AG20443 (cell line): ENCODE data around the gene SEC16A.
"Not testable (repeated sequence)": the region's sequence is repeated elsewhere in the genome, so short reads cannot be mapped to it uniquely, and the experiment has no call there.

Experiments
- DNase-seq: peaks from one replicate; pipeline ENCODE4 v3.0.0; 2012; ENCODE audit warnings: low spot score, mixed read lengths

SEC16A gene

DNA sequence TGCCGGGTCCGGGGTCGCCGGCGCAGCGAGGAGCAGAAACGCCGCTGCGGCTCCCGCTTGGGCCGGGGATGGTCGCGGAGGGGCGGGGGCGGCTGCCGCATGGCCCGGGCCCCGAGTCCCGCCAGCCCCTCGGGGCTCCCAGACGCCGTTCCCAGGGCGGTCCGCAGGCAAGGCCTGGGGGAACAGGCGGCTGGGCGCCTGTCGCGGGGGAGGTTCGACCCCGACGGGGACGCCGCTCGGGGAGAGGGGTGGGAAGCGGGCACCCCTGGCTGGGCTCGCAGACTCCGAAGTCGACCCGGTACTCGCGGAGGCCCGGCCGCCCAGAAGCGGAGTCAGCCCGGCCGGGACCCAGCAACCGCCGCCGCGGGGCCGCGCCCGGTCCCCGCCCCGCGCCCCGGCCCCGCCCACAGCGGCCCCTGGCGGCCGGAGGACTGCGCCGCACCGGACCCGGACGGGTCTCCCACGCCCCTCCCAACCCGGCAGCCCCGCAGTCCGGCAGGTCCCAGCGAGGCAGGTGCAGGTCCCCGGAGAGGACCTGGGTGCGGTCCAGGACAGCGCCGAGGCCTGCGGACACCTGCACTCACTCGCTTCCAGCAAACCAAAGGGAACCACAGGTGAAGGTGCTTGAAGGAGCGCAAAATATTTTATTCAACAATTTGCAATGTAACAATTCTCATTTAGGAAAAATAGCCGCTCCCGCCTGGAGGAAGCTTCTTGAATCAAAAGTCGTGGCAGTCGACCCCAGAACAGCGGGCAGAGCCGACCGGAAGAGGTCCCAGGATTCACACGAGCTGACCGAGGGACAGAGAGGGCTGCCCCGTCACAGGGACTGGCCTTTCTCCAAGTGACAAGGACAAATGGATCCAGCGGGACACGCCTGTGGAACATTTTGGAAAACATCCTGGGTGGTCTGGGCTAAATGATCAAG, 43.1 kb downstream of the SEC16A start, which contains the start of gene INPP5E:
Gene INPP5E, minus strand, starts transcription at position 365 of the 928 bp plus-strand sequence. CDS start 426 bp downstream, outside the sequence.
- peak; percentile 98 for DNase-seq

DNA sequence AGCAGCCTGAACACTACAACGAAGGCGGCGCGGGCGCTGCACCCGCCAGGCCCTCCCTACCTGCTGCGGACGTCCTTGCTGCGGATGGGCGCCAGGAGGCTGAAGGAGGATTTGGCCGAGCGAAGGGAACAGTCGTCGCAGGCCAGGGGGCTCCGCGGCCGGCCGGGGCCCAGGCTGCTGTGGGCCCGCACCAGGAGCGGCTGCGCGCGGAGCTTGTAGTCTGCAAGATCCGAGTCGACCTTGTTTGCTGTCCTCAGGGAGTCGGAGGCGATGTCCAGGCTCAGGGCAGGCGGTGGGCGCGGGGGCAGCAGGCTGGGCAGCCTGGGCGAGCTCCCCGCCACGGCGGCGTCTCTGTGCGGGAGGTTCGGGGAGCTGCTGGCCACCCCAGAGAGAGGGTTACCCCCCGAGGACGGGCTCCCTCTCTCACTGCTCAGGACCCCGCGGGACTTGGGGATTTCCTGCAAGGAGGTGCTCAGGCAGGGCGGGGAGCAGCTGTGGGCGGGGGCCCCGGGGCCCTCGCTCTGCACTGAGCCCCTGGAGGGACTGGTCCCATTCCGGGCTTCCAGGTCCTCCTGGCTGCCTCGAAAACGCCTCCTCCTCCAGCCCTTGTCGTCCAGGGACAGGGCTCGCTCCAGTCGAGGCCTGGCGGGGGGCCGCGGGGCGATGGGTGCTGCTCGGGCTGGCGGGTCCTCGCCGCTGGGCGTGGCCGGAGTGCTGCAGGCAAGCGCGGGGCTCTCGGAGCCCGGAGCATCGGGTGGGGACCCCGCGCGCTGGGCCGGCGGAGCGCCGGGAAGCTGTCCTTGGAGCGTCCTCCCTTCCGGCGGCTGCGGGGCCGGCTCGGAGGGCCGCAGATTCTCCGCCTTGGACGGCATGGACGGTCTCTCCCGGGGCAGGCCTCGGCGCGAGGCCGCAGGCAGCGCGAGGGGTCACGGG, 44.0 kb downstream of the SEC16A start:
- peak; percentile 63 for DNase-seq

GRCh38 chr9:136437839-136438547, 44.8 kb downstream of the SEC16A start:
- no peak for DNase-seq

GRCh38 chr9:136437430-136437829, 45.4 kb downstream of the SEC16A start:
- peak; percentile 70 for DNase-seq

DNA sequence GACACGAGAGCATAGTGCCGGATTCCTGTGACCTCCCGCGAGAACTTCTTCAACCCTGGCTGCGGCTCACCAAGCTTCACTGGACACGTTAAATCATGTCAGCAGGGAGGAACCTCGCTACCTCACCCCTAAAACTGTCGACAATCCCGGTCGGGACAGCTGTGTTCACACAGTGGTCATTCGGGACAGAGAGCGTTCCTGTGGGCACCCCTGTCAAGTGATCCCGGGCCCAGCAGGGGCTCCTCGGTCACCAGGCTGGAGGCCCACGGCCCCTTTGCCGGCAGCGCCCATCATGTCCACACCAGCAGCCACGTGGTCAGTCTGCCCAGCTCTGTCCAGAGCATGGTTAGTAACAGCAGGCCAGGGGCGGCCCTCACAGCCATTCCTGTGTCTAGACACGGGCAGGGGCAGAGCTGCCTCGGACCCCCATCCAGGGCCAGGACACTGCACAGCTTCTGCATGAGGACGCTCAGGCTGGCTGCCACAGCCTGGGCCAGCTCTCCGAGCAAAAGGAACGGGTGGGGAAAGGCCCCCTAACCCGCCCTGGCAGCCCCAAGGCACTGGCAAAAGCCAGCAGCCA, 46.7 kb downstream of the SEC16A start:
- no peak for DNase-seq

DNA sequence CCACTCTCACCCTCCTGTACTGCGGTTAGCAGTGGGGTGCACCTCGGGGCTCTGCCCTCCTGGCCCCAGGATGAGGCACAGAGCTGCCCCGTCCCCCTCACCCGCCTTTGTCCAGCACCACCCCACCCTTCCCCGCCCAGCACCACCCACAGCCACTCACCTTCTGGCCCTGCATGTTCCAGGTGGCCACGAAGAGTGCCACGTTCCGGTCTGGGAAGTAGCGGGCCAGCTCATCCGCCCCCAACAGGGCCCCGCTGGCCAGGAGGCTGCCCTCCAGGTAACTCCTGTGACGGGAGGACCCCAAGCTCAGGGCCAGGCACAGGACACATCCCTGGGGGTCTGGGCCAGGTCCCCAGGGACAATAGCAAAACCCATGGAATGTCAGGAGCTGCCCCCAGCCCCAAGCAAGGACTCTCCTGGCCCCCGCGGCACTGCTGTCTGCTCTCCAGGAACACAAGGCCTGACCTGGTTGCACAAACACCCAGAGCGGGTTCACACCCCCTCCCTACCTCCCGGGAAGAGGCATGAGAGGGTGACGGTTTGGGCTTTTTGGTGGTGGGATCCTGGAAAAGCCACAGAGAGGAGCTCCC, 48.2 kb downstream of the SEC16A start:
- no peak for DNase-seq

DNA sequence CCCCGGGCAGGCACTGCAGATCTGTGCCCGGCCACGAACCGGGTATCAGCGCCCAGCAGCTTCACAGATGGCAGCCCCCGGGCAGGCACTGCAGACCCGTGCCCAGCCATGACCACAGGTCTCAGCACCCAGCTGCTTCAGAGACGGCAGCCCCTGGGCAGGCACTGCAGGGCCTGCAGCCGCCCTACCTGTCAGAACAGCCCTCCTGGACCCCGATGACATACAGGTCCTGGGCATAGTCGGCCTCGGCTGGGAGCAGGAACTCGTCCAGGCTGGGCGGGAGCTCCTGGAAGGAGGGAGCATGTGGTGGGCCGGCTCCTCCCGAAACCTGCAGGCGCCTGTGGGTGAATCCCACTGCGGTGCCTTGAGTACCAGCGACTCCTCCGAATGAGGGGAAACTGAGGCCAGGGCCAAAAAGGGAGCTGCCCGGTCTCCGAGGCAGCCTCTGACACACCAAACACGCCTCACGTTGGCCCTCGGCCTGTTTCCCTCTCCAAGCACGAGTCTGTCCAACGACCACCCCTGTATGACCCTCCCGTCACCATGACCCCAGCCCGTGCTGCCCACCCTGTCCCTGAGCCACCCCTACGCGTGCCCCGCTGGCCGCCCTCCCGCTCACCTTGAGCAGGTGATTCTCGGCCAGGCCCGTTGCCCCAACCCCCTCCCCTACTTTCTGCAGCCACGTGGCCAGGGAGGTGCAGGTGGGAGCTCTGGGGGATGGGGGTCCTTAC, 48.8 kb downstream of the SEC16A start:
- no peak for DNase-seq

DNA sequence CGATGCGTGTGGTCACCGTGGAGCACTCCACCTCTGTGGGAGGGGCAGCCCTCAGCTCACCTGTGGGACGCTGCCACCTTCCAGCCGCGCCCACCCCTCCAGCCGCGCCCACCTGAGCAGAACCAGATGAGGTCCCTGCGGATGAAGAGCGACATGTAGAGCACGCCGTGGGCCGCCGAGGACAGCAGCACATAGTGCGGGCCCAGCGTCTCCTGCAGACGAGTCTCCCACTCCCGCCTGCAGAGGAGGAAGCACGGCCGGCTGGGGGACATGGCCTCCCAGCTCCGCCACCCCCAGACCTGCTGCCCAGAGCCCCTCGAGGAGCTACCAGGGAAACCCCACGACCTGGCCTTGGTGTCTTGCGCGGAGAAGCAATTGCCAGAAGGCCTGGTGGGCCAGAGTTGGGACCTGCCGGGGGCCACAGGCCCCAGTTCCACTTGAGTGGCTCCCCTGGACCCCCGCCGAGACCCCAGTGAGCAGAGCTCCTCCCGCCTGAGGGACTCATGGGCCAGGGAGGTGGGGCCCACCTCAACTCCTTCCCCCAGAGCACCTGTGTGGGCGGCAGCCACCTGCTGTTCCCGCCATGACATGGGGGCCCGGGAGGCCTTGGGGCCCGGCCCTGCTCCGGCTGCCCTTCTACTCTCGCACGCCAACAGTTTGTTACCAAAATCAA, 49.7 kb downstream of the SEC16A start:
- no peak for DNase-seq

DNA sequence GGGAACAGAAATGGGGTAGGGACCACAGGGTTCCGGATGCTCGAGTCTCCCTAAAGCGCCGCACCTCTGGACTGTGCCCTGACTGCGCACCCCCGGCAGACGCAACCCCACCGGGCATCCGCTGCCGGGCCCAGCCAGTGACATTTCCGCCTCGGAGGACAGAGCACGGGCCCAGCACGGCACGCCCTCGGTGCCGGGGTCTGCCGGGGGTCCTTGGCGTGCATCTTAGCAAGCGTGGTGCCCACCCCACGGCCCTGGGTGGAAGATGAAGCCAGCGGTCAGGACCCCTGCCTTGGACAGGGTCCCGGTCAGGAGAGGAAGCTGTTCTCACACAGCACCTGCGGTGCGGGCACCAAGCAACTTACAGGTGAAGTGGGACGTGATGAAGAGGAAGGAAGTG, 50.2 kb downstream of the SEC16A start:
- DNase-seq = no peak

DNA sequence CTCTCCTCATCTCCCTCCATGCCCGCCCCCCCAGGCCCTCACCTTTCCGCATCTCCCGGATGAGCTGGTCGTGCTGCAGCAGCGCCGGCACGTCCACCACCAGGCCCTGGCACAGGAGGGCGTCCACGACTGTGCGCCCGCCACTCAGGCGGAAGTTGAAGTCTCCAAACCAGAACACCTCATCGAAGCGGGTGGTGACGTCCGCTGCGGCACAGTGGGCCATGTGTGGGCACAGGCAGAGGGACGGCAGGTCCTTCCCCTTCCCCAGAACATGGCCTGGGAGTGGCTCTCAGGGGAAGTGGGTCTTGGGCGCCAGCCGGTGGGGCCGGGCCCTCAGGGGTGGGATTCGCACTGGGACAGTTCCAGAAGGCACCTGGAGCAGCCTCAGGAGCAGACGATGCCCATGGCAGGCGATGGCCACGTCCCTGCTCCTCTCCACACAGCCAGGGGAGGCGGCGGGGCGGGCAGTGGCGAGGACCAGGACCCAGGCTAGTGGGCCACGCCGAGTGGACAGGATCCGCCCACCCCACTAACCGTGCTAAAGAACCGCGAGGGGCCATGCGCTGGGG, 51.0 kb downstream of the SEC16A start:
- no peak for DNase-seq

- no peak for DNase-seq
Measured at GRCh38 chr9:136430588-136431234, 52.1 kb downstream of the SEC16A start.

- DNase-seq = no peak
Measured at GRCh38 chr9:136429683-136430491, 53.0 kb downstream of the SEC16A start.

GRCh38 chr9:136429075-136429628, 53.7 kb downstream of the SEC16A start:
- DNase-seq = no peak

GRCh38 chr9:136426787-136427186, 56.1 kb downstream of the SEC16A start:
- no peak for DNase-seq

DNA sequence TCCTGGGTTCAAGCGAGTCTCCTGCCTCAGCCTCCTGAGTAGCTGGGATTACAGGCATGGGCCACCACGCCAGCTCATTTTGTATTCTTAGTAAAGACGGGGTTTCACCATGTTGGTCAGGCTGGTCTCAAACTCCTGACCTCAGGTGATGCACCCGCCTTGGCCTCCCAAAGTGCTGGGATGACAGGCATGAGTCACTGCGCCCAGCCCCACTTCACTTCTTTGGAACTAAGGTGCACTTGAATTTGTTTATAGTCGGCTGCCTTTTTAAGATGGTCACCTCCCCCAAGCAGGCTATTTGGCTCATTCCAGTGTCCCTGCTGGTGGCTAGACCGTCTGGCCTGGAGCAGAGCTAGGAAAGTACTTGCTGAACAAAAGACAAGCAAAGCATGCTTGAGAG, 57.5 kb downstream of the SEC16A start:
- DNase-seq = not testable (repeated sequence)

DNA sequence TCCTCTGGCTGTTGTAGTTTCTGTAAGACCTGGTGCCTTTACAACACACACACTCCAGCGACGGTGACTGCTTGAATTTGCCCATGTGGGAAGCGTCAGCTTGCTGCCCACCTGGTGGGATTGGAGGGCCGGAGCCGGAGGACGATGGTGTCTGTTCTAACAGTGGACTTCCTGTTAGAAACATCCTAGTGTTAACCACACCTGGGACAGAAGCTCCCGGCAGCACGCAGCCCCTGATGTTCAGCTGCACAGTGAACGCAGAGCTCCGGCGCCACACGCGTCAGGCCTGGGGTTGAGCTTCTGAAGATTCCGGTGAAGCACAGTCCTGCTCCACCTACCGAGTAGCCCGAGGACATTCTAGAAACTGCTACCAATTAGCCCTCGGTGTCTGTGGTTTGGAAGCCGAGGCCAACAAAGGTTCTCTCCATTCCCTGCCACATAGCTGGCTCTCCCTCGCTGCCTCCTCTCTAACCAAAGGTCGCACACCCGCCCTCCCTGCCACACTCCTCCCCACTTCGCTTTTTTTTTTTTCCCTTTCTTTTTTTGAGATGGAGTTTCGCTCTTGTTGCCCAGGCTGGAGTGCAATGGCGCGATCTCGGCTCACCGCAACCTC, 58.0 kb downstream of the SEC16A start:
- DNase-seq = no peak

GRCh38 chr9:136423432-136424146, 59.3 kb downstream of the SEC16A start:
- DNase-seq = no peak
